Glutamatergic neuron (in vitro differentiated cells): Measurements from ENCODE around the gene EIF3A. TPM values are rescaled to one million over a fixed set of nuclear protein-coding genes. Genes with fewer than 3 reads are reported as not detected.

ENCODE experiments used
- DNase-seq: peaks from one replicate; pipeline ENCODE4 v3.0.0; 2022
- H3K27ac Mint-ChIP-seq: one replicate; pipeline ENCODE4 v1.8.0; 2020; ENCODE audit warnings: mild to moderate bottlenecking, mixed read lengths, inconsistent platforms; ENCODE audit not compliant: unreplicated experiment
- H3K27me3 Mint-ChIP-seq: one replicate; pipeline ENCODE4 v1.8.0; 2020; ENCODE audit warnings: mild to moderate bottlenecking, moderate library complexity, mixed read lengths, inconsistent platforms; ENCODE audit not compliant: unreplicated experiment
- H3K36me3 Mint-ChIP-seq: one replicate; pipeline ENCODE4 v1.8.0; 2020; ENCODE audit warnings: mild to moderate bottlenecking, mixed read lengths, inconsistent platforms; ENCODE audit not compliant: unreplicated experiment
- H3K4me1 Mint-ChIP-seq: one replicate; pipeline ENCODE4 v1.8.0; 2020; ENCODE audit warnings: mild to moderate bottlenecking, low read depth, mixed read lengths, inconsistent platforms; ENCODE audit not compliant: unreplicated experiment
- H3K4me3 Mint-ChIP-seq: one replicate; pipeline ENCODE4 v1.8.0; 2020; ENCODE audit warnings: mild to moderate bottlenecking, mixed read lengths, inconsistent platforms; ENCODE audit not compliant: unreplicated experiment
- H3K9me3 Mint-ChIP-seq: one replicate; pipeline ENCODE4 v1.8.0; 2020; ENCODE audit warnings: mild to moderate bottlenecking, moderate library complexity, mixed read lengths, inconsistent platforms; ENCODE audit not compliant: unreplicated experiment
- CTCF ChIP-seq: fragments of 200-600 bp; sonication (generic); IDR thresholded peaks from one replicate; pipeline ENCODE4 v1.5.0; 2021; ENCODE audit not compliant: partially characterized antibody, unreplicated experiment
- total RNA-seq: library from RNA; stranded (reverse); fragmentation: NEBNext Ultra II Directional; extraction: Animal tissue kit (Norgen Biotek cat#: 25700); gene quantifications from one replicate; pipeline ENCODE4 v1.2.1, GENCODE V29; 2021; ENCODE audit not compliant: unreplicated experiment

EIF3A gene
- total RNA-seq, 1 donor from 2014 or later: 110 TPM

GRCh38 chr10:119024882-119025281, 55.7 kb downstream of the EIF3A start:
- peaks cover 24% of the 10 kb centered on the region for H3K4me1 Mint-ChIP-seq
- no peak for TF ChIP-seq CTCF
- peaks cover 7% of the 10 kb centered on the region for H3K9me3 Mint-ChIP-seq
- DNase-seq: no peak
- no peak overlapping the region for H3K4me3 Mint-ChIP-seq
- no peaks in the 10 kb centered on the region for H3K36me3 Mint-ChIP-seq
- no peak overlapping the region for H3K27ac Mint-ChIP-seq
- H3K27me3 Mint-ChIP-seq: peaks cover 6% of the 10 kb centered on the region

- peaks cover 5% of the 10 kb centered on the region for H3K9me3 Mint-ChIP-seq
- DNase-seq: no peak
- peaks cover 4% of the 10 kb centered on the region for H3K27me3 Mint-ChIP-seq
- no peak for TF ChIP-seq CTCF
- peaks cover 24% of the 10 kb centered on the region for H3K4me1 Mint-ChIP-seq
- H3K36me3 Mint-ChIP-seq: no peaks in the 10 kb centered on the region
- no peak overlapping the region for H3K4me3 Mint-ChIP-seq
- H3K27ac Mint-ChIP-seq: no peak overlapping the region
Measured at GRCh38 chr10:119023553-119023868, 57.1 kb downstream of the EIF3A start.

- Mint-ChIP-seq H3K4me3 (no peak overlapping the region), H3K27ac (no peak overlapping the region), H3K36me3 (no peaks in the 10 kb centered on the region), H3K9me3 (peaks cover 4% of the 10 kb centered on the region), H3K27me3 (peaks cover 1% of the 10 kb centered on the region), H3K4me1 (peaks cover 24% of the 10 kb centered on the region)
- TF ChIP-seq CTCF: no peak
- DNase-seq: no peak
Measured at GRCh38 chr10:119022846-119023552, 57.6 kb downstream of the EIF3A start.

- Mint-ChIP-seq H3K27ac (no peak overlapping the region), H3K4me3 (no peak overlapping the region), H3K4me1 (peaks cover 21% of the 10 kb centered on the region), H3K36me3 (no peaks in the 10 kb centered on the region), H3K9me3 (peaks cover 3% of the 10 kb centered on the region), H3K27me3 (peaks cover 3% of the 10 kb centered on the region)
- TF ChIP-seq CTCF: no peak
- DNase-seq: no peak
Measured at GRCh38 chr10:119020627-119020946, 60.0 kb downstream of the EIF3A start.

- no peak for DNase-seq
- H3K36me3 Mint-ChIP-seq: peaks cover 5% of the 10 kb centered on the region
- H3K27me3 Mint-ChIP-seq: no peaks in the 10 kb centered on the region
- no peak overlapping the region for H3K27ac Mint-ChIP-seq
- H3K9me3 Mint-ChIP-seq: peaks cover 9% of the 10 kb centered on the region
- TF ChIP-seq CTCF: no peak
- H3K4me3 Mint-ChIP-seq: no peak overlapping the region
- peaks cover 10% of the 10 kb centered on the region for H3K4me1 Mint-ChIP-seq
Measured at GRCh38 chr10:119007211-119007574, 73.4 kb downstream of the EIF3A start.
